KOPT-K1 (cell line): ENCODE measurements around the gene SYNDIG1.
A peak's percentile ranks its signal among the peaks of the same experiment; 100 is the strongest.

Experiments used
- H3K27ac ChIP-seq: fragments of 200-600 bp; sonication (generic); 2 replicates; pipeline ENCODE4 v1.5.1; 2016; ENCODE audit warnings: antibody characterized with exemption, mild to moderate bottlenecking, low read depth, low read length; ENCODE audit not compliant: poor library complexity, severe bottlenecking
- H3K36me3 ChIP-seq: fragments of 200-600 bp; sonication (generic); 2 replicates; pipeline ENCODE4 v1.5.1; 2017; ENCODE audit warnings: antibody characterized with exemption, mild to moderate bottlenecking, low read length, moderate library complexity; ENCODE audit not compliant: insufficient read depth
- H3K9me3 ChIP-seq: fragments of 200-600 bp; sonication (generic); 2 replicates; pipeline ENCODE4 v1.5.1; 2017; ENCODE audit warnings: antibody characterized with exemption, low read length, mild to moderate bottlenecking; ENCODE audit not compliant: insufficient read depth, poor library complexity, severe bottlenecking

Gene SYNDIG1

GRCh38 chr20:24631173-24631505 is 161.7 kb downstream of the SYNDIG1 start:
- Histone ChIP-seq H3K27ac (no peak overlapping the region), H3K36me3 (no peaks in the 10 kb centered on the region), H3K9me3 (no peaks in the 10 kb centered on the region)

- Histone ChIP-seq H3K27ac (no peak overlapping the region), H3K9me3 (no peaks in the 10 kb centered on the region), H3K36me3 (no peaks in the 10 kb centered on the region)
These were observed 163.2 kb downstream of the SYNDIG1 start for GRCh38 chr20:24632581-24632980.

GRCh38 chr20:24633026-24633425 is 163.6 kb downstream of the SYNDIG1 start:
- no peaks in the 10 kb centered on the region for H3K9me3 ChIP-seq
- no peaks in the 10 kb centered on the region for H3K36me3 ChIP-seq
- no peak overlapping the region for H3K27ac ChIP-seq

- Histone ChIP-seq H3K36me3 (no peaks in the 10 kb centered on the region), H3K27ac (no peak overlapping the region), H3K9me3 (no peaks in the 10 kb centered on the region)
These were observed 164.1 kb downstream of the SYNDIG1 start for GRCh38 chr20:24633521-24633920.

DNA sequence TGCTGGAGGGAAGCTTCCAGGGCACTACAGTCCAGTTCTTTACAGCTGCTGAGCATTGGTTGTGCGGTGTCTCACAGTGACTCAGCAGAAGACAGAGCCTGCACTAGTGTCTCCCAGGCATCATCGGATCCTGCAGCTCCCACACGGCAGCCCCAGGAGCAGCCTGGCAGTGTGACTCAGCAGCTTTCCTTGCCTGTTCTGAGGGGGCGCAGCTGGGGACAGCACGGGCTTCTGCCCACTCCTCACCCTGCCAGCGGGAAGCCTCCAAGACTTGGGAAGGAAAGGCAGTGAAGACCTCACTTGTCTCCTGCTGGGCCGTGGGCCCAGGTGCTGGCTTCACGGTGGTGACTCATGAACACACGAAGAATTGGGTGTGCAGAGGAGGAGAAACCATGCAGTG is 165.4 kb downstream of the SYNDIG1 start:
- H3K27ac ChIP-seq = no peak overlapping the region
- no peaks in the 10 kb centered on the region for H3K9me3 ChIP-seq
- no peaks in the 10 kb centered on the region for H3K36me3 ChIP-seq

- no peaks in the 10 kb centered on the region for H3K36me3 ChIP-seq
- H3K9me3 ChIP-seq = no peaks in the 10 kb centered on the region
- no peak overlapping the region for H3K27ac ChIP-seq
These were observed 167.2 kb downstream of the SYNDIG1 start for GRCh38 chr20:24636626-24637025.

DNA sequence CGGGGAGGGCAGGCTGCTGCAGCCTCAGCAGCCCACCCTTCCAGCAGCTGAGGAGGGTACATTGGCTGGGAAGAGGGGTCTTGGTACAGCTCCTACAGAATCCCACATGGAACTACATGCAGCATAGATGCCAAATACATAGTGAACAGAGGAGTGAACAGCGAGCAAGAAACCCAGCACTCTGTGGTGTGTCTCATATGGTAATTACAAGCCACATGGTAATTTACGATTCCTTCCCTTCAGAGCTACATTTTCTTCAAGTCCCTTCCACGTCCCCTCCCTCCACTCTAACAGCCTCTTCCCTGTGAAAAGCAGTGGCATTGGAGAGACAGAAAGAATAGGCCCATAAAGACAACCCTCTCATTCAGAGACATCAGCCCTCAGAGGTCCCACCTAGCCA is 167.7 kb downstream of the SYNDIG1 start:
- H3K27ac ChIP-seq = no peak overlapping the region
- H3K9me3 ChIP-seq = no peaks in the 10 kb centered on the region
- no peaks in the 10 kb centered on the region for H3K36me3 ChIP-seq

- no peak overlapping the region for H3K27ac ChIP-seq
- H3K9me3 ChIP-seq = no peaks in the 10 kb centered on the region
- H3K36me3 ChIP-seq = no peaks in the 10 kb centered on the region
These were observed 168.5 kb downstream of the SYNDIG1 start for GRCh38 chr20:24637941-24638340.

DNA sequence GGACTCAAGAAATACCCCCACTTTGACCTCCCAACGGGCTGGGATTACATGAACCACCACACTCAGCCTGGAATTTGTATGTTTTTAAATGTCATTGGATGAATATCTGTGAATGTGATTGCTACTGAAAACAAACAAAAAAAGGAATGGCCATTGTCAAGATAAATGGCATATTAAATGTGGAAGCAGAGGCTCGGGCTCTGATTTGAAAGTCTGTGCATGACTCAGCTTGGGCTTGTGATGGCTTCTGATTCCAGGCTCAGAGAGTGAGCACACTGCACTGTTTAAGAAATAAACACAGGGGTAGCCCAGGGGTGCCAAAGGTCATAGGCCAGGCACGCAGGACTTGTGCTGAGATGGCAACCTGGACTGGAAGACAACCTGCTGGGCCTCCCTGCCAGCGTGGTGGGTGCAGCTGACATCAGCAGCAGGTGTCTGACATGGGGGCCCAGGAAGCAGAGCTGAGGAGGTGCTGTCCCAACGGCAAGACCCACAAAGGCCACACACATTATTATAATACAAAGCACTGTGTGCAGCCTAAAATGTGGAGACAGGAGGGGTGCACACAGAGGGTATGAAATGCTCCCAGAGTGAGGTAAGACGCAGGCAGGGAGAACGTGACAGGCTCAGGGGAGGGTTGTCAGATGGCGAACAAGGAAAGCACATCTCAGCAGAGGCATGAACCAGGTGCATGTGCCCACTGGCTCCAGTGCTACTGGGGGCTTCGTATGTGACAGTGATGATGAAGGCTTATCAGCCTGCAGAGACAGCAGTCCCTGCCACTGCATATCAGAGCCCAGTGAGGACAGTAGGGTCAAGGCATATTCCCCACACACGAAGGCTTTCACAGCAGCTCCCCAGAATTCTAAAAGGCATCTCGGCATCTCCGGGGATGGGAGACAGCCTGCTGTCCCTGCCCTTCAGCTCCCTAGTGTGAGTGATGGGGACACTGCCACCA is 169.4 kb downstream of the SYNDIG1 start:
- Histone ChIP-seq H3K9me3 (no peaks in the 10 kb centered on the region), H3K36me3 (no peaks in the 10 kb centered on the region), H3K27ac (peak overlapping the region; percentile 16)

DNA sequence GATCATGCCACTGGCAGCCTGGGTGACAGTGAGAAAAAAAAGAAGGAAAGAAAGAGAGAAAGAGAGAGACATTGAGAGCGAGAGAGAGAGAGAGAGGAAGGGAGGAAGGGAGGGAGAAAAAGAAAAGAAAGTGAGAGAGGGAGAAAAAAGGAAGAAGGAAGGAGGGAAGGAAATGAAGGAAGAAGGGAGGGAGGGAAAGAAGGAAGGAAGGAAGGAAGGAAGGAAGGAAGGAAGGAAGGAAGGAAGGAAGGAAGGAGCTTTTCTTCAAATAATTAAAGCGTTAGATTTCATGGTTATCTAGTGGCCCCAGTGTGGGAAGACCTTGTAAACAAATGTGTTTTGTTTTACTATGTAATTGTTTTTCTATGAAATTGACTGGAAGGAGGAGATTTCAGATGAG is 170.8 kb downstream of the SYNDIG1 start:
- Histone ChIP-seq H3K27ac (no peak overlapping the region), H3K9me3 (no peaks in the 10 kb centered on the region), H3K36me3 (no peaks in the 10 kb centered on the region)

- Histone ChIP-seq H3K9me3 (no peaks in the 10 kb centered on the region), H3K27ac (no peak overlapping the region), H3K36me3 (no peaks in the 10 kb centered on the region)
These were observed 171.3 kb downstream of the SYNDIG1 start for GRCh38 chr20:24640686-24641085.

- Histone ChIP-seq H3K36me3 (no peaks in the 10 kb centered on the region), H3K9me3 (no peaks in the 10 kb centered on the region), H3K27ac (no peak overlapping the region)
These were observed 174.6 kb downstream of the SYNDIG1 start for GRCh38 chr20:24643731-24644626.

DNA sequence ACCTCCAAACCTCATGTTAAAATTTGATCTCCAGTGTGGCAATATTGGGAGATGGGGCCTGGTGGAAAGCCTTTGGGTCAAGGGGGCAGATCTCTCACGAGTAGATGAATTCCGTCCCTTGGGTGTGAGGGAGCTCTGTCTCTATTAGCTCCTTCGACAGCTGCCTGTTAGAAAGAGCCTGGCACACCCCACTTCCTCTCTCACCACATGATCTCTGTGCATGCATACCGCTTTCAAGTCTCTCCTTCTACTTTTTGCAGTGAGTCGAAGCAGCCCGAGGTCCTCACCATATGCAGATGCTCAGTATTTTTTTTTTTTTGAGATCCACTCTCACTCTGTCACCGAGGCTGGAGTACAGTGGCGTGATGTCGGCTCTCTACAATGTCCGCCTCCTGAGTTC is 176.9 kb downstream of the SYNDIG1 start:
- H3K9me3 ChIP-seq = no peaks in the 10 kb centered on the region
- peak overlapping the region; percentile 19 for H3K27ac ChIP-seq
- H3K36me3 ChIP-seq = no peaks in the 10 kb centered on the region

GRCh38 chr20:24647713-24648112 is 178.3 kb downstream of the SYNDIG1 start:
- Histone ChIP-seq H3K27ac (no peak overlapping the region), H3K36me3 (no peaks in the 10 kb centered on the region), H3K9me3 (no peaks in the 10 kb centered on the region)

- Histone ChIP-seq H3K36me3 (no peaks in the 10 kb centered on the region), H3K27ac (no peak overlapping the region), H3K9me3 (no peaks in the 10 kb centered on the region)
These were observed 179.1 kb downstream of the SYNDIG1 start for GRCh38 chr20:24648481-24648880.
